ENCODE results near the gene MYO18B. TPM values are rescaled to one million over a fixed set of nuclear protein-coding genes. Genes with fewer than 3 reads are reported as not detected.
"Not testable (repeated sequence)": the region's sequence is repeated elsewhere in the genome, so short reads cannot be mapped to it uniquely, and the experiment has no call there.

Gene MYO18B
- total and polyA plus RNA-seq, 7 donors, result 79.3 to 434 (median 273) TPM

DNA sequence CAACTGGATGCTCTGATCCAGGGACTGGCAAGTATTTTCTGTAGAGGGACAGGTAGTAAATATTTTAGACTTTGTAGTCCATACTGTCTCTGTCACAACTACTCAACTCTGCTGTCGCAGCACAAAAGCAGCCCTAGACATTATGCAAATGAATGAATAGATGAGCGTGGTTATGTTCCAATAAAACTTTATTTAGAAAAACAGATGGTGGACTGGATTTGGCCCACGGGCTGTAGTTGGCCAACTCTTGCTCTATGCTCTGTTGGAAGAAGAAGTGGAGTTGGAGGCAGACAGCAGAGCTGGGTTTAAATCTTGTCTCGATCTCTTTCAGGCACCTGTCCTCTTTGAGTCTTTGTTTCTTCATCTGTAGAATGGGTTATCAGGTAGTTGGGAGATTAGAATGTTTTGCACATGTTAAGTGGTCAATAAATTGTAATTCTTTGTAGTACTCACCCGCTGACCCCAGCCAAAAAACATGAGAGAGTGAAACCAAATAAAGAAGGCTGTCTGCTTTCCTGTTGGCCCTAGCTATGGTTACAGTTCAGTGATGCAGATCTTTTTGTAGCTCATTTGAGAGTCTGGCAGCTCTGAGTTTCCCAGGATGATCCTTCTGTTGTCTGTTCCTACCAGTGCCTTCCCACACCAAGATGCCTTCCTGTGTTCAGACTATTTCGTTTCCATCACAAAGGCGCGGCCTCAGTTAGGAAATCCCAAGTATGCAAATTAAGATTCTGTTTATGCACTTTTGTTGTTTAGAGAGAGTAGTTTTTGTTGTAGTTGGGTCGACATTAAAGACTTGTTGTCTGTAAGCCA lies 229.2 kb downstream of the MYO18B start:
- Histone ChIP-seq H3K9me3 (no peaks in the 10 kb centered on the region), H3K4me3 (no peak overlapping the region), H3K4me1 (no peaks in the 10 kb centered on the region), H3K27ac (peak overlapping the region; percentile 9), H3K36me3 (ENCODE audit: insufficient read depth in 1 of 2, low read depth in 1 of 2) (peaks cover 0 to 92% of the 10 kb centered on the region in 2 donors), H3K27me3 (ENCODE audit: insufficient read depth in 3 of 3, low read length in 2 of 3) (no peaks in the 10 kb centered on the region)
- no peak for ATAC-seq
- DNase-seq, result no peak
- 57 to 65% (median 61%) methylated on average over 9 of the region's 9 CpGs for WGBS, 3 donors
- TF ChIP-seq, protein P1, sequence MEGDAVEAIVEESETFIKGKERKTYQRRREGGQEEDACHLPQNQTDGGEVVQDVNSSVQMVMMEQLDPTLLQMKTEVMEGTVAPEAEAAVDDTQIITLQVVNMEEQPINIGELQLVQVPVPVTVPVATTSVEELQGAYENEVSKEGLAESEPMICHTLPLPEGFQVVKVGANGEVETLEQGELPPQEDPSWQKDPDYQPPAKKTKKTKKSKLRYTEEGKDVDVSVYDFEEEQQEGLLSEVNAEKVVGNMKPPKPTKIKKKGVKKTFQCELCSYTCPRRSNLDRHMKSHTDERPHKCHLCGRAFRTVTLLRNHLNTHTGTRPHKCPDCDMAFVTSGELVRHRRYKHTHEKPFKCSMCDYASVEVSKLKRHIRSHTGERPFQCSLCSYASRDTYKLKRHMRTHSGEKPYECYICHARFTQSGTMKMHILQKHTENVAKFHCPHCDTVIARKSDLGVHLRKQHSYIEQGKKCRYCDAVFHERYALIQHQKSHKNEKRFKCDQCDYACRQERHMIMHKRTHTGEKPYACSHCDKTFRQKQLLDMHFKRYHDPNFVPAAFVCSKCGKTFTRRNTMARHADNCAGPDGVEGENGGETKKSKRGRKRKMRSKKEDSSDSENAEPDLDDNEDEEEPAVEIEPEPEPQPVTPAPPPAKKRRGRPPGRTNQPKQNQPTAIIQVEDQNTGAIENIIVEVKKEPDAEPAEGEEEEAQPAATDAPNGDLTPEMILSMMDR (IDR thresholded peaks at IDR 0.05), result no peak
- intact Hi-C loops (cut with DNase I), result no loop called here

DNA sequence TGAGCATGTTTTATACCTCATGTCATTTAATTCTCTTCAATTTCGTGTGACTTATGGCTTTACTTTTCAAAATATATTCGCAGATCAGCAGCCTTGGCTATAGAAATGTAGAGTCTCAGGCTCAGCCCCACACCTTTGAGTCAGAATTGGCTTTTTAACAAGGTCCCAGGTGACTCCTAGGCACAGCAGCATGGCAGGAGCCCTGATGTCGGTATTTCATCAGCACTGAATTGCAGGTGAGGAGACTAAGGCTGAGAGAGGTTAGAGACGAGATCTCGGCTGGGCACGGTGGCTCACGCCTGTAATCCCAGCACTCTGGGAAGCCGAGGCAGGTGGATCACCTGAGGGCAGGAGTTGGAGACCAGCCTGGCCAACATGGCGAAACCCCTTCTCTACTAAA lies 230.4 kb downstream of the MYO18B start:
- Histone ChIP-seq H3K27ac (no peak overlapping the region), H3K4me3 (no peak overlapping the region), H3K27me3 (ENCODE audit: insufficient read depth in 3 of 3, low read length in 2 of 3) (no peaks in the 10 kb centered on the region), H3K9me3 (no peaks in the 10 kb centered on the region), H3K36me3 (ENCODE audit: insufficient read depth in 1 of 2, low read depth in 1 of 2) (peaks cover 0 to 87% of the 10 kb centered on the region in 2 donors), H3K4me1 (no peaks in the 10 kb centered on the region)
- WGBS, 3 donors, result 87 to 88% (median 87%) methylated on average over 9 of the region's 9 CpGs
- DNase-seq (no peak), ATAC-seq (no peak)
- intact Hi-C loops (cut with DNase I), result no loop called here
- TF ChIP-seq, protein P1 (IDR thresholded peaks at IDR 0.05), result no peak

DNA sequence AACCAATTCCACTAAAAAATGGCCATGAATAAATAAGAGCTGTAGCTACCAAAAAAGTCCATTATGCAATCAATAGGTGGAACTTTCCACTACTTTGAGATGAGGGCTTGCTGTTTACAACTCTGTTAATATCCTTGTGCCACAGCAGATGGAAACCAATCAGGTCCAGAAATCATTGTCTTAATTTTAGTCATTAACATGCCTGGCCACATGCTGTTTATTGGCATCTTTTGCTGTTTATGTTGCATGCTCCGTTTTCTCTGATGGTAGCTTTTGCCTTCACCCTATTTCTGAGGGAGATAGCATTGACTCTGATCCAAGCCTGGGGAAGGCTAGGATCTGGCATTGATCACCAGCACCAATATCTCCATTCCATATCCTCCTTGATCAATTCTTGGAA lies 234.4 kb downstream of the MYO18B start:
- Histone ChIP-seq H3K27ac (no peak overlapping the region), H3K9me3 (no peaks in the 10 kb centered on the region), H3K27me3 (ENCODE audit: insufficient read depth in 3 of 3, low read length in 2 of 3) (no peaks in the 10 kb centered on the region), H3K4me1 (no peaks in the 10 kb centered on the region), H3K4me3 (no peak overlapping the region), H3K36me3 (ENCODE audit: insufficient read depth in 1 of 2, low read depth in 1 of 2) (peaks cover 0 to 65% of the 10 kb centered on the region in 2 donors)
- intact Hi-C loops (cut with DNase I), result no loop called here
- ATAC-seq (no peak), DNase-seq (no peak)
- TF ChIP-seq, protein P1 (IDR thresholded peaks at IDR 0.05), result no peak
- WGBS, 3 donors, result 41 to 80% (median 47%) methylated on average over 1 of the region's 1 CpG

DNA sequence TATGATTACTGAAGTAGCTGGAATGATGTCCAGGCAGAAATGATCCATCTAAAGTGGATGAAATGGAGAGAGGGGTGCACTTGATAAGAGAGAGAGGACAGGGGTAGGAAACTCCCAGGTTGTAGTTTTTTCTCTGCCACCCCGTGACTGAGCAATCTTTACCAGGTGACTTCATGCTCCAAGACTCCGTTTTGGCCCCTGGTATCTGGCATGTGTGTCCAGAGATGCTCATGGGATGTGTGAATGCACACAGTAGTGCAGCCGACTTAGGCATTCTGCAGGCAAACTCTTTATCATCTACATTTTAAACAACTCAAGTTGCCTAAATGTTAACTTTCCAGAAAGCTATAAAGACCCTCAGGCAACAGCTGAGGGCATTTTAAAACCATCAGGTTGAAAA lies 238.0 kb downstream of the MYO18B start:
- peaks cover 18% of the 10 kb centered on the region for H3K4me1 ChIP-seq
- TF ChIP-seq, protein P1 (IDR thresholded peaks at IDR 0.05), result no peak
- intact Hi-C loops (cut with DNase I), result no loop called here
- WGBS, 3 donors, result 24 to 47% (median 28%) methylated on average over 3 of the region's 3 CpGs
- no peak overlapping the region for H3K4me3 ChIP-seq
- ATAC-seq (peak; percentile 25 to 39 (median 32)), DNase-seq (no peak)
- no peaks in the 10 kb centered on the region for H3K27me3 ChIP-seq (ENCODE audit: insufficient read depth in 3 of 3, low read length in 2 of 3)
- no peak overlapping the region for H3K27ac ChIP-seq
- peaks cover 0 to 40% of the 10 kb centered on the region in 2 donors for H3K36me3 ChIP-seq (ENCODE audit: insufficient read depth in 1 of 2, low read depth in 1 of 2)
- no peaks in the 10 kb centered on the region for H3K9me3 ChIP-seq

DNA sequence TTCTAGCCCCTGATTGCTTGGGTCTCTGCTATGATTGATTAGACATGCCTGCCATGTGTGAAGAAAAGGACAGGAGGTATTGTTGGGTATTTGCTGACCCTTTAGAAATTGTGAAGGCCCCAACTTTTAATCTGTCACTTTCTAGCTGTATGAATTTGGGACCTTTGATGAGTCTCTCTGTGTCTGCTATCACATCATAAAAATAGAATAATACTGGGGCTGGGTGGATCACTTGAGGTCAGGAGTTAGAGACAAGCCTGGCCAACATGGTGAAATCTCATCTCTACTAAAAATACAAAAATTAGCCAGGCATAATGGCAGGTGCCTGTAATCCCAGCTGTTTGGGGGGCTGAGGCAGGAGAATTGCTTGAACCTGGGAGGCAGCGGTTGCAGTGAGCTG lies 242.9 kb downstream of the MYO18B start:
- H3K4me3 ChIP-seq; H3K27me3 ChIP-seq (ENCODE audit: insufficient read depth in 3 of 3, low read length in 2 of 3); DNase-seq; H3K9me3 ChIP-seq; intact Hi-C loops (cut with DNase I): not testable (repeated sequence)
- H3K36me3 ChIP-seq (ENCODE audit: insufficient read depth in 1 of 2, low read depth in 1 of 2), result peaks cover 0 to 50% of the 10 kb centered on the region in 2 donors
- ATAC-seq, result peak; percentile 61 to 81 (median 71)
- peaks cover 22% of the 10 kb centered on the region for H3K4me1 ChIP-seq
- H3K27ac ChIP-seq, result peak overlapping the region; percentile 74
- WGBS, 3 donors, result 33 to 52% (median 40%) methylated on average over 1 of the region's 1 CpG

Measured in psoas muscle (tissue), 8 donors.